CD4-positive, alpha-beta memory T cell (primary cell): ENCODE results near the gene ICE1. TPM values are rescaled to one million over a fixed set of nuclear protein-coding genes. Genes with fewer than 3 reads are reported as not detected.
"Not testable (repeated sequence)": the region's sequence is repeated elsewhere in the genome, so short reads cannot be mapped to it uniquely, and the experiment has no call there.

Experiments
- CTCF ChIA-PET: fragments of 350-600 bp; sonication (Branson Sonifier 250); formaldehyde crosslinking; loops from one replicate; lab custom pipeline; 2021; ENCODE audit warnings: inconsistent platforms; ENCODE audit not compliant: partially characterized antibody; lab: Charles Lee
- POLR2A ChIA-PET: fragments of 350-600 bp; sonication (Branson Sonifier 250); formaldehyde crosslinking; loops from one replicate; lab custom pipeline; 2021; ENCODE audit not compliant: partially characterized antibody; lab: Charles Lee
- DNase-seq, 5 donors: peaks; one replicate each; pipeline versions ENCODE4 v3.0.0 to v3.0.0-alpha.2; 2020 to 2022; ENCODE audit warnings: mixed read lengths in 1 of 5
- H3K27ac ChIP-seq: one replicate; pipeline ENCODE4 v1.7.0; 2013; ENCODE audit warnings: low read depth, low read length
- H3K27me3 ChIP-seq: 2 replicates; pipeline ENCODE4 v1.7.0; 2013; ENCODE audit warnings: mild to moderate bottlenecking, low read length, moderate library complexity; ENCODE audit not compliant: insufficient read depth
- H3K36me3 ChIP-seq: 2 replicates; pipeline ENCODE4 v1.7.0; 2013; ENCODE audit warnings: mild to moderate bottlenecking, low read length, moderate library complexity; ENCODE audit not compliant: insufficient read depth
- H3K4me1 ChIP-seq: 2 replicates; pipeline ENCODE4 v1.7.0; 2013; ENCODE audit warnings: mild to moderate bottlenecking, low read length, moderate library complexity; ENCODE audit not compliant: insufficient read depth
- H3K4me3 ChIP-seq, 2 donors: one replicate each; pipeline ENCODE4 v1.7.0; 2013; ENCODE audit warnings: low read length in 2 of 2, mild to moderate bottlenecking in 1 of 2
- H3K9me3 ChIP-seq, 2 donors: one replicate each; pipeline ENCODE4 v1.7.0; 2013; ENCODE audit warnings: low read length in 2 of 2, control low read depth in 1 of 2; ENCODE audit not compliant: control insufficient read depth in 1 of 2
- H3K27ac Mint-ChIP-seq, 7 donors: one replicate each; pipeline ENCODE4 v1.8.0; 2020 to 2021; ENCODE audit warnings: mixed read lengths in 7 of 7, mild to moderate bottlenecking in 6 of 7, inconsistent platforms in 3 of 7, moderate library complexity in 3 of 7
- H3K27me3 Mint-ChIP-seq, 2 donors: one replicate each; pipeline ENCODE4 v1.8.0; 2020 to 2021; ENCODE audit warnings: mixed read lengths in 2 of 2
- H3K36me3 Mint-ChIP-seq, 2 donors: one replicate each; pipeline ENCODE4 v1.8.0; 2020 to 2021; ENCODE audit warnings: mixed read lengths in 2 of 2, inconsistent platforms in 1 of 2, mild to moderate bottlenecking in 1 of 2
- H3K4me1 Mint-ChIP-seq, 4 donors: one replicate each; pipeline ENCODE4 v1.8.0; 2020 to 2021; ENCODE audit warnings: mixed read lengths in 4 of 4, mild to moderate bottlenecking in 1 of 4
- H3K4me3 Mint-ChIP-seq, 8 donors: one replicate each; pipeline ENCODE4 v1.8.0; 2020 to 2021; ENCODE audit warnings: mixed read lengths in 8 of 8, mild to moderate bottlenecking in 7 of 8, moderate library complexity in 6 of 8, inconsistent platforms in 3 of 8
- H3K9me3 Mint-ChIP-seq, 8 donors: one replicate each; pipeline ENCODE4 v1.8.0; 2020 to 2021; ENCODE audit warnings: mixed read lengths in 8 of 8, mild to moderate bottlenecking in 5 of 8, inconsistent platforms in 3 of 8, moderate library complexity in 1 of 8
- intact Hi-C: fragments of 100-400 bp; cut with micrococcal nuclease; formaldehyde crosslinking; loops from one replicate; pipeline ENCODE4 v1.15.1; 2023
- polyA plus RNA-seq, 2 donors: library from polyadenylated mRNA; unstranded; fragments of 300-500 nt; fragmentation: Illumina TruSeq; gene quantifications; one replicate each; pipeline ENCODE4 v1.2.3, GENCODE V29; 2021
- total RNA-seq, 2 experiments: library from RNA; stranded (reverse); gene quantifications; one replicate each; pipeline ENCODE4 v1.2.3, GENCODE V29; 2021

ICE1 gene
- total and polyA plus RNA-seq, 4 experiments from 2014 or later = 8.9 to 52.1 (median 36.4) TPM

- Mint-ChIP-seq H3K27me3 (no peaks in the 10 kb centered on the region), H3K4me3 (no peak overlapping the region), H3K27ac (no peak overlapping the region), H3K36me3 (peaks cover 57 to 66% of the 10 kb centered on the region in 2 donors), H3K9me3 (no peaks in the 10 kb centered on the region), H3K4me1 (peaks cover 12 to 22% (median 16%) of the 10 kb centered on the region in 4 donors)
- POLR2A ChIA-PET = no interaction called here
- intact Hi-C loops = no loop called here
- H3K36me3 ChIP-seq = peaks cover 17% of the 10 kb centered on the region
- peaks cover 5% of the 10 kb centered on the region for H3K4me1 ChIP-seq
- H3K9me3 ChIP-seq = no peaks in the 10 kb centered on the region
- no peak overlapping the region for H3K27ac ChIP-seq
- no peak for DNase-seq
- H3K4me3 ChIP-seq = no peak overlapping the region
- H3K27me3 ChIP-seq = no peaks in the 10 kb centered on the region
- CTCF ChIA-PET = interaction anchor here (1.0 to 1.7 kb wide), 2 partner anchors 12 to 16 kb away, joined by 3 to 4 read pairs; no protein-coding TSS in a partner anchor
Measured at GRCh38 chr5:5475975-5476374, 53.5 kb downstream of the ICE1 start.

DNA sequence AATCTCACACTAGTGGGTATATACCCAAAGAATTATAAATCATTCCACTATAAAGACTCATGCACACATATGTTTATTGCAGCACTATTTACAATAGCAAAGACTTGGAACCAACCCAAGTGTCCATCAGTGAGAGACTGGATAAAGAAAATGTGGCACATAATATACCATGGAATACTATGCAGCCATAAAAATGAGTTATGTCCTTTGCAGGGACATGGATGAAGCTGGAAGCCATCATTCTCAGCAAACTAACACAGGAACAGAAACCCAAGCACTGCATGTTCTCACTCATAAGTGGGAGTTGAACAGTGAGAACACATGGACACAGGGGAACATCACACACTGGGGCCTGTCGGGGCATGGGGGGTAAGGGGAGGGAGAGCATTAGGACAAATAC lies 57.1 kb downstream of the ICE1 start:
- H3K9me3 Mint-ChIP-seq, intact Hi-C loops, POLR2A ChIA-PET, H3K27ac ChIP-seq, H3K4me3 ChIP-seq, DNase-seq, H3K27me3 ChIP-seq, H3K27me3 Mint-ChIP-seq, H3K9me3 ChIP-seq: not testable (repeated sequence)
- peaks cover 12% of the 10 kb centered on the region for H3K4me1 ChIP-seq
- H3K36me3 ChIP-seq = peaks cover 12% of the 10 kb centered on the region
- Mint-ChIP-seq H3K4me1 (peaks cover 18 to 29% (median 23%) of the 10 kb centered on the region in 4 donors), H3K4me3 (peak overlapping the region in 1 of 8 donors; percentile 48), H3K36me3 (peaks cover 49 to 61% of the 10 kb centered on the region in 2 donors), H3K27ac (peak overlapping the region in 6 of 7 donors; percentile 48 to 85 (median 65))
- CTCF ChIA-PET = interaction anchor here (1.6 kb wide), 1 partner anchor 13 kb away, joined by 4 read pairs; no protein-coding TSS in a partner anchor

DNA sequence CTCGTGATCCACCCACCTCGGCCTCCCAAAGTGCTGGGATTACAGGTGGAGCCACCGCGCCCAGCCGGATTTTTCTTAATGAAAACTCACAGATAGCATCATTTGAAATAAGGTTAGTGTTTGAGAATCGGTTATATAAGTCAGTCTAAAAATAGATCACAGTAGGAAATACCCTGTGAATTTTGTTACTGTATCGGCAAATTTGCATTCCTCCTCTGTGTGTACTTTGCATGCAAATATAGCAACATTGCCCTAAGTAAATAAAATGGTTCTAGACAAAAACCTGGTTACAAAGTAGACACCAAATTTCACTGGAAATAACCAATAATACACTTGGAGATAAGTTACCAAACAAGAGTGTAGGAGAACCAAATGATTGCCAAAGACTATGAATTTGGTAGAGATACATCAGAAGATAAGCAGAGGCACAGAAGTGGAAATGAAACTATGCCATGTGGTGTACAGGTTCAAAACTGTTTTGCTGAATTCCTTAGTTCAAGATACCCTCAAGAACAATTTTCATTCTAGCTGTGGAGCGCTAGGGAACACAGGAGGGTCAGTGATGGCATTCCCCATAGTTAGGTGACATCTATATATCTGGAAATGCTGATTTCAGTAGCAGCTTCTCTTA lies 58.1 kb downstream of the ICE1 start:
- Mint-ChIP-seq H3K36me3 (peaks cover 40 to 54% of the 10 kb centered on the region in 2 donors), H3K27ac (peak overlapping the region; percentile 66 to 93 (median 87)), H3K4me3 (peak overlapping the region in 6 of 8 donors; percentile 33 to 78 (median 68)), H3K4me1 (peaks cover 18 to 29% (median 23%) of the 10 kb centered on the region in 4 donors), H3K27me3 (no peaks in the 10 kb centered on the region), H3K9me3 (no peaks in the 10 kb centered on the region)
- POLR2A ChIA-PET = interaction anchor here (1.5 kb wide), 1 partner anchor 58 kb away, joined by 5 read pairs; the partner anchor contains the start of gene ICE1
- Histone ChIP-seq H3K36me3 (peaks cover 8% of the 10 kb centered on the region), H3K4me3 (no peak overlapping the region), H3K27me3 (no peaks in the 10 kb centered on the region), H3K9me3 (no peaks in the 10 kb centered on the region), H3K4me1 (peaks cover 12% of the 10 kb centered on the region), H3K27ac (no peak overlapping the region)
- intact Hi-C loops = no loop called here
- CTCF ChIA-PET = no interaction called here
- no peak for DNase-seq

- H3K27ac ChIP-seq = no peak overlapping the region
Measured at GRCh38 chr5:5481206-5481605, 58.7 kb downstream of the ICE1 start.

GRCh38 chr5:5481633-5482032 lies 59.2 kb downstream of the ICE1 start:
- Mint-ChIP-seq H3K27me3 (no peaks in the 10 kb centered on the region), H3K4me1 (peaks cover 18 to 29% (median 23%) of the 10 kb centered on the region in 4 donors), H3K4me3 (peak overlapping the region in 4 of 8 donors; percentile 4 to 78 (median 69)), H3K9me3 (no peaks in the 10 kb centered on the region), H3K36me3 (peaks cover 30 to 50% of the 10 kb centered on the region in 2 donors), H3K27ac (peak overlapping the region; percentile 66 to 93 (median 87))
- intact Hi-C loops = no loop called here
- DNase-seq = no peak
- POLR2A ChIA-PET = interaction anchor here (1.5 kb wide), 1 partner anchor 59 kb away, joined by 5 read pairs; the partner anchor contains the start of gene ICE1
- peaks cover 12% of the 10 kb centered on the region for H3K4me1 ChIP-seq
- no peak overlapping the region for H3K27ac ChIP-seq
- CTCF ChIA-PET = no interaction called here
- peaks cover under 1% of the 10 kb centered on the region for H3K36me3 ChIP-seq
- H3K4me3 ChIP-seq = no peak overlapping the region
- H3K27me3 ChIP-seq = no peaks in the 10 kb centered on the region
- no peaks in the 10 kb centered on the region for H3K9me3 ChIP-seq

More at GRCh38 chr5:5481206-5481605, 58.7 kb downstream of the ICE1 start:
- H3K4me1 ChIP-seq = peaks cover 12% of the 10 kb centered on the region
- H3K27me3 Mint-ChIP-seq = no peaks in the 10 kb centered on the region
- CTCF ChIA-PET = no interaction called here
- no peak overlapping the region for H3K4me3 ChIP-seq
- DNase-seq = peak in 4 of 5 donors; percentile 16 to 41 (median 37)
- H3K27ac Mint-ChIP-seq = peak overlapping the region; percentile 66 to 93 (median 87)
- H3K9me3 ChIP-seq = no peaks in the 10 kb centered on the region
- intact Hi-C loops = no loop called here
- POLR2A ChIA-PET = interaction anchor here (1.5 kb wide), 1 partner anchor 59 kb away, joined by 5 read pairs; the partner anchor contains the start of gene ICE1
- H3K36me3 ChIP-seq = peaks cover 5% of the 10 kb centered on the region
- peaks cover 34 to 53% of the 10 kb centered on the region in 2 donors for H3K36me3 Mint-ChIP-seq
- H3K9me3 Mint-ChIP-seq = no peaks in the 10 kb centered on the region
- peak overlapping the region in 5 of 8 donors; percentile 4 to 78 (median 65) for H3K4me3 Mint-ChIP-seq
- no peaks in the 10 kb centered on the region for H3K27me3 ChIP-seq
- peaks cover 18 to 29% (median 23%) of the 10 kb centered on the region in 4 donors for H3K4me1 Mint-ChIP-seq

- H3K27ac ChIP-seq = no peak overlapping the region
- POLR2A ChIA-PET = interaction anchor here (1.2 kb wide), 1 partner anchor 61 kb away, joined by 3 read pairs; no protein-coding TSS in a partner anchor
- no peaks in the 10 kb centered on the region for H3K36me3 ChIP-seq
- no peak overlapping the region for H3K4me3 ChIP-seq
- Mint-ChIP-seq H3K4me1 (peaks cover 18 to 29% (median 23%) of the 10 kb centered on the region in 4 donors), H3K27ac (peak overlapping the region in 3 of 7 donors; percentile 23 to 43 (median 37)), H3K4me3 (no peak overlapping the region), H3K36me3 (peaks cover 19 to 50% of the 10 kb centered on the region in 2 donors), H3K27me3 (no peaks in the 10 kb centered on the region), H3K9me3 (no peaks in the 10 kb centered on the region)
- intact Hi-C loops = no loop called here
- DNase-seq = no peak
- no peaks in the 10 kb centered on the region for H3K9me3 ChIP-seq
- CTCF ChIA-PET = interaction anchor here (2.0 kb wide), 1 partner anchor 14 kb away, joined by 7 read pairs; no protein-coding TSS in a partner anchor
- peaks cover 12% of the 10 kb centered on the region for H3K4me1 ChIP-seq
- H3K27me3 ChIP-seq = no peaks in the 10 kb centered on the region
Measured at GRCh38 chr5:5483350-5483749, 60.9 kb downstream of the ICE1 start.
